HG03571 (cell line): Measurements from ENCODE around the gene AFF3.
"Not testable (repeated sequence)": the region's sequence is repeated elsewhere in the genome, so short reads cannot be mapped to it uniquely, and the experiment has no call there.

Experiments
- ATAC-seq: cut with Tn5 transposase; IDR thresholded peaks from one replicate; pipeline ENCODE4 v1.9.1; 2021; ENCODE audit not compliant: unreplicated experiment

The AFF3 gene

DNA sequence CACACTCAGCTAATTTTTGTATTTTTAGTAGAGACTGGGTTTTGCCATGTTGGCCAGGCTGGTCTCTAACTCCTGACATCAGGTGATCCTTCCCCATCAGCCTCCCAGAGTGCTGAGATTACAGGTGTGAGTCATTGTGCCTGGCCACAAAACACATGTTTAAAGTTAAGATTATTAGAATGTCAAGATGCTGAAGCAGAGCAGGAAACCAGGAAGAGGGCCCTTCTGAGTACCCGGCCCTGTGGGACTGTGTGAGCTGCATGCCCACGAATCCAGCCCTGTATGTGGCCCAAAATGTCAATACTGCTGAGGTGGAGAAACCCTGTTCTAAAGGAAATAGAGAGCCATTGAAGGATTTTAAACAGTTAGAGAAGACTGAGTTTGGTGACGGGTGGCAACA is 621.6 kb downstream of the AFF3 start:
- no peak for ATAC-seq

- ATAC-seq: no peak
These were observed 622.2 kb downstream of the AFF3 start for GRCh38 chr2:99520195-99520594.

DNA sequence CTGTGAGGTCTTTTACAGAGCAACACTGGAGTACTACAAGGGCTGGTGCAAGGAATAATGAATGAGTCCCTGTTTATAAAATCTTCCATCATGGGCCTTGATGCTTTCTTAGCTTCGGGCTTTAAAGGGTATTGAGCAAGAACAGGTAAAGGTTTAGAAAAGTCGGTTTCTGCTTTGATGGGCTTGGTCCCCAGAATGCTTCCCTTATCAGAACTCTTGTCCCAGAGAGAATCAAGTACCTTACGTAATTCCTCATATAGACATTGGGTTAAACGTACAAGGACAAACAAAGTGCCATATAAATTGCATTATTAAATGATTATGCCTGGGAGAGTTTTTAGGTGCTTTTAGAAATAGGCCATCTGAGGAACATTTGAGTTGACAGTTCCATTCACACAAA is 628.0 kb downstream of the AFF3 start:
- ATAC-seq: no peak

GRCh38 chr2:99512181-99512591 is 630.2 kb downstream of the AFF3 start:
- no peak for ATAC-seq

DNA sequence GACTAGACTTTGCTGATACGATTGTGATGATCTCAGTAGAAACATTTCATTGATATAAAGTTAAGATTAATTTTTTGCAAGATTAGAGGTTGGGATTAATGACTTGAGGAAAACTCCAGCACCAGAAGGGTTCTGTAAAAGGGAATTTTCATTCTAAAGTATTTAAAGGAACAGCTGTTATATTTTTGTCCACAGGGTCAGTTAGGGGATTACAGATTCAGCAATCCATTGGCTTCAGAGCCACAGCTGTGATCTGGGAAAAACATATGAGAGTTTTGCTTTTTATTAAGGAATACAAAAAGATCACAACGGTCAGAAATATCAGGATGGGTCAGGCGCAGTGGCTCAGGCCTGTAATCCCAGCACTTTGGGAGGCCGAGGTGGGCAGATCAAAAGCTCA is 633.0 kb downstream of the AFF3 start:
- ATAC-seq: no peak

- no peak for ATAC-seq
These were observed 634.2 kb downstream of the AFF3 start for GRCh38 chr2:99507937-99508818.

GRCh38 chr2:99504844-99505584 is 637.4 kb downstream of the AFF3 start:
- ATAC-seq: no peak

- ATAC-seq: not testable (repeated sequence)
These were observed 638.6 kb downstream of the AFF3 start for GRCh38 chr2:99503662-99504416.

GRCh38 chr2:99496021-99496420 is 646.4 kb downstream of the AFF3 start:
- no peak for ATAC-seq
